Measurements from ENCODE around the gene SRSF12.
"Not testable (repeated sequence)": the region's sequence is repeated elsewhere in the genome, so short reads cannot be mapped to it uniquely, and the experiment has no call there.

Gene SRSF12

GRCh38 chr6:89069536-89070163 lies 48.2 kb downstream of the SRSF12 start:
- DNase-seq: no peak

GRCh38 chr6:89068695-89069094 lies 49.2 kb downstream of the SRSF12 start:
- DNase-seq: no peak

- no peak for DNase-seq
Observed at GRCh38 chr6:89067796-89068195, 50.1 kb downstream of the SRSF12 start.

DNA sequence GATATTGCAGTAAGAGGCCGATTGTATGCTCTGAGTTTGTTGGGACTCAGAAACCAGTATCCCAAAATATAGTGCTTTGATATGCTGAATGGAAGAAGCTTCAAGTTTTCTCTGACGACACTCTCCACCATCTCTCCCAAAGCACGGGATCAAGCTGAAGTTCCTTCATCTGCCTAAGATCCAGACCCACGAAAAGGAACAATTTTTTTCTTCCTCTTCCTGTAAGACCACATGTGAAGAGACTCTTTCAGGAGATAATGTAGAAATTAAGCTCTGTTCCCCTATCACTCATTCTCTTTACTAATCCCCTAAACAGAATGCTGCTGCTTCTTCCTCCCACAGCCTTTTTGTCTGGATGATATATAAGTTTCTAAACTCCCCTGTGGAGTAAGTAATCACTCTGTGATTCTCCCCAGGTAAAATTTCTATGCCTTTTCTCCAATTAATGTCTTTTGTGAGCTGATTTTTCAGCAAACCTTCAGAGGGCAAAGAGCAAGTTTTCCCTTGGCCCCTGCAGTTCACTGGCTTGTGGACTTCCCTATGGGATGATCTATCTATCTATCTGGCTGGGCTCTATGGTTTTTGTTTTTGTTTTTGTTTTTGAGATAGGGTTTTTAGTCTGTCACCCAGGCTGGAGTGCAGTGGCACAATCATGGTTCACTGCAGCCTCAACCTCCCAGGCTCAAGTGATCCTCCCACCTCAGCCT lies 50.8 kb downstream of the SRSF12 start:
- no peak for DNase-seq

- DNase-seq: not testable (repeated sequence)
Observed at GRCh38 chr6:89066121-89066520, 51.8 kb downstream of the SRSF12 start.

- DNase-seq: not testable (repeated sequence)
Observed at GRCh38 chr6:89064931-89065330, 52.9 kb downstream of the SRSF12 start.

DNA sequence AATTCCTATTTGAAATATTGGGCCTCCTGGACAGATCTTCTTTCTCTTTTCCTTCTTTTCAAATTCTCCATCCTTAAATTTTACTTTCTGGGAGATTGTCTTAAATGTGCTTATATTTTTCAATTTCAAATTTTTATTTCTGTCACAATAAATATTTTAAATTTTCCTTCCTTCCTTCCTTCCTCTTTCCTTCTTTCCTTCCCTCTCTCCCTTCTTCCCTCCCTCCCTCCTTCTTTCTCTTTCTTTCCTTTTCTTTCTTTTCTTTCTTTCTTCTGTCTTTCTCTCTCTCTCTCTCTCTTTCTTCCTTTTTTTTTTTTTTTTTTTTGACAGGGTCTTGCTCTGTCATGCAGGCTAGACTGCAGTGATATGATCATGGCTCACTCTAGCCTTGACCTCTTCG lies 54.0 kb downstream of the SRSF12 start:
- no peak for DNase-seq

- DNase-seq: no peak
Observed at GRCh38 chr6:89059227-89059626, 58.6 kb downstream of the SRSF12 start.

DNA sequence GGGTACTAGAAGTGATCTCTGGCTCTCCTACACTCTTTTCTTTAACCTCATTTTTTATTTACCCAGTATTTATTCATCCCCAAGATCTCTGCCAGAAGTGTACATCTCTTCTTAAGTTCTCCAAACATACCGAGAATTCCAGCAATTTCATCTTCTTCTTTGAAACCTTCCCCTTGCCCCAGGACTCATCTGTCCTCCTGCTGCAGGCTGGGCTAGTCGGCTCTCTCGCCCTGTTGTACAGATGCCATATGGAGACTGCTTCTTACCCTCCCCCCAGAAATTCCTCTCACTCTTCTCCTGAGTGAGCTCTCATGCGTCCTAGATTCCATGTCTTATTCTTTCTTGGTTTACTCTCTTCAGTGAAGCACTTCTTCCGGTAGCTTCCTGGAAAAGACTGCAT lies 59.2 kb downstream of the SRSF12 start:
- DNase-seq: no peak

GRCh38 chr6:89057759-89058158 lies 60.1 kb downstream of the SRSF12 start:
- DNase-seq: no peak

GRCh38 chr6:89054208-89054607 lies 63.7 kb downstream of the SRSF12 start:
- DNase-seq: no peak

DNA sequence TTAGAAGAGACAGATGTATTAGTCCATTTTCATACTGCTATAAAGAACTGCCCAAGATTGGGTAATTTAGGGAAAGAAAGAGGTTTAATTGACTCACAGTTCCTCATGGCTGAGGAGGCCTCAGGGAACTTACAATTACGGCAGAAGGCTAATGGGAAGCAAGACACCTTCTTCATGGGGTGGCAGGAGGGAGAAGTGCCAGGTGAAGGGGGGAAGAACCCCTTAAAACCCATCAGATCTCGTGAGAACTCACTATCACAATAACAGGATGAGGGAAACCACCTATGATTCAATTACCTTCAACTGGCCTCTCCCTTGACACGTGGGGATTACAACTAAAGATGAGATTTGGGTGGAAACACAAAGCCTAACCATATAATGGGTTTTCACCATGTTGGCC lies 66.2 kb downstream of the SRSF12 start:
- no peak for DNase-seq

GRCh38 chr6:89050697-89051096 lies 67.2 kb downstream of the SRSF12 start:
- DNase-seq: no peak

DNA sequence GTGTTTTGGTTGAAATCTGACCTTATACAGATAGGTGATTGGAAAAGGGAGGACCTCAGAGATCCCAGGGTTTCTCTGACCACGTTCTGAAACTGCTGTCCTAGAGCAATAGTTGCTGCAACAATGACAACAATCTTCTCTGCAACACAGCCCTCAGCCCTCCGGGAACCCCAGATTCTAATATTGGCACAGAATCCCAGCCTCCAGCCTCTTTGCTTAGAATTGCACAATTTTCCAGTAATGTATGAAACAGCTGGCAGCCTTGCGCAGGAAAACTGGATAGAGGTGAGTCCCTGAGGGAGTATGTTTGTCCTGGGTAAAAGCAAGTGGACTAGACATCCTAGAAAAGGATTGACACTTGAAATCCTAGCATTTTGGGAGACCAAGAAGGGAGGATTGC lies 67.7 kb downstream of the SRSF12 start:
- no peak for DNase-seq

- DNase-seq: no peak
Observed at GRCh38 chr6:89048985-89049384, 68.9 kb downstream of the SRSF12 start.

- no peak for DNase-seq
Observed at GRCh38 chr6:89048288-89048923, 69.5 kb downstream of the SRSF12 start.

- no peak for DNase-seq
Observed at GRCh38 chr6:89047473-89047872, 70.4 kb downstream of the SRSF12 start.
